Fibroblast of mammary gland (primary cell): ENCODE data around the gene NPLOC4.

Experiments
- DNase-seq: peaks from one replicate; pipeline ENCODE4 v3.0.0-alpha.2; 2010; ENCODE audit warnings: low read depth
- H3K4me3 ChIP-seq: 2 replicates; pipeline ENCODE4 v1.5.1; 2011; ENCODE audit warnings: low read depth, mild to moderate bottlenecking, low read length, moderate library complexity; ENCODE audit not compliant: control insufficient read depth
- TF ChIP-seq, protein P1 (sequence below): conservative IDR thresholded peaks from 2 replicates; pipeline ENCODE4 v1.5.1; 2011; ENCODE audit warnings: low read depth, low read length, inconsistent platforms; ENCODE audit not compliant: control insufficient read depth, insufficient read depth

Gene NPLOC4

GRCh38 chr17:81616877-81617276 is 20.0 kb downstream of the NPLOC4 start:
- no peak overlapping the region for H3K4me3 ChIP-seq
- TF ChIP-seq, protein P1, sequence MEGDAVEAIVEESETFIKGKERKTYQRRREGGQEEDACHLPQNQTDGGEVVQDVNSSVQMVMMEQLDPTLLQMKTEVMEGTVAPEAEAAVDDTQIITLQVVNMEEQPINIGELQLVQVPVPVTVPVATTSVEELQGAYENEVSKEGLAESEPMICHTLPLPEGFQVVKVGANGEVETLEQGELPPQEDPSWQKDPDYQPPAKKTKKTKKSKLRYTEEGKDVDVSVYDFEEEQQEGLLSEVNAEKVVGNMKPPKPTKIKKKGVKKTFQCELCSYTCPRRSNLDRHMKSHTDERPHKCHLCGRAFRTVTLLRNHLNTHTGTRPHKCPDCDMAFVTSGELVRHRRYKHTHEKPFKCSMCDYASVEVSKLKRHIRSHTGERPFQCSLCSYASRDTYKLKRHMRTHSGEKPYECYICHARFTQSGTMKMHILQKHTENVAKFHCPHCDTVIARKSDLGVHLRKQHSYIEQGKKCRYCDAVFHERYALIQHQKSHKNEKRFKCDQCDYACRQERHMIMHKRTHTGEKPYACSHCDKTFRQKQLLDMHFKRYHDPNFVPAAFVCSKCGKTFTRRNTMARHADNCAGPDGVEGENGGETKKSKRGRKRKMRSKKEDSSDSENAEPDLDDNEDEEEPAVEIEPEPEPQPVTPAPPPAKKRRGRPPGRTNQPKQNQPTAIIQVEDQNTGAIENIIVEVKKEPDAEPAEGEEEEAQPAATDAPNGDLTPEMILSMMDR = no peak
- DNase-seq = no peak

DNA sequence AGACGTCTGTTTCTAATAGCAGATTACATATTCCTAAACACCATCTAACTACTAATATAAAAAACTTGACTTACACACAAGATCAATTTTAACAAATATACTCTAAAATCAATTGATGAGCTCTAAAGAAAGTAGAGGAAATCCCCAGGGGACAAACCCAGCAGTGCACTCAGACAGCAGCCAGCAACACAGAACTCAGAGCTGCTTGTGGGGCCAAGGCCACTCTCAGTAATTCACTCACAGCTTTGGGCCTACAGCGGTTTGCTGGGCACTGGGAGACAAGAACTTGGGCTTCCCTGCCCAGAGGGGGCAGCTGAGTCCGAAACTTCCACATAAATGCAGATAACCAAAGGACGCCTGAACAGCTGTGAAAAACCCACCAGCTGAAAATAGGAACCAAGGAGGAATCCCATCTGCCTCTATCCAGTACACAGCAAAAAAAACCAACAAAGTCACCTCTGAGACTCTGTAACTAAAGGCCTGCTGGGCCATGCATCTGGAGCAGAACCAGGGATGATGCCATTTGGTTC is 21.4 kb downstream of the NPLOC4 start:
- TF ChIP-seq, protein P1 = no peak
- no peak for DNase-seq

GRCh38 chr17:81612172-81612970 is 24.5 kb downstream of the NPLOC4 start:
- H3K4me3 ChIP-seq = no peak overlapping the region
- TF ChIP-seq, protein P1 = no peak
- no peak for DNase-seq

More for the DNA sequence above, 21.4 kb downstream of the NPLOC4 start:
- H3K4me3 ChIP-seq = no peak overlapping the region

- DNase-seq = no peak
- TF ChIP-seq, protein P1 = no peak
- no peak overlapping the region for H3K4me3 ChIP-seq
These were observed 27.2 kb downstream of the NPLOC4 start for GRCh38 chr17:81609541-81610311.

DNA sequence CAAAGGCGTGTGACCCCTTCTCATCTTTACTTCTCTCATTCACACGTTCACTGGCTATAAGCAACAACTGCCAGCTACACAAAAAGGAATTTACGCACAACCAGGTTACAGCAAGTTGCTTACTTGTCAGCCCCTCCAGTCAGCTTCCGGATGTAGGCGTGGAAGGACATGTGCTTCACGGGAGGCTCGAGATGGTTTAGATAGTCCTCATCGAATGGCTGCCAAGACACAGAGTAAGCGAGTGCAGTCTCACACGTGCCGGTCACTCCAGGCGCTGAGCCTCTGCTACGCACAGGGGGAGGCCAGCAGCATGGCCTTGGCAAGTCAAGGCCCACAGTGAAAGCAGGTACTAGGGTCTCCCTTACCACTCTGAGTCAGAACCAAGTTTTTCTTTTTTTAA is 28.3 kb downstream of the NPLOC4 start:
- TF ChIP-seq, protein P1 = no peak
- H3K4me3 ChIP-seq = no peak overlapping the region
- DNase-seq = peak; percentile 54

DNA sequence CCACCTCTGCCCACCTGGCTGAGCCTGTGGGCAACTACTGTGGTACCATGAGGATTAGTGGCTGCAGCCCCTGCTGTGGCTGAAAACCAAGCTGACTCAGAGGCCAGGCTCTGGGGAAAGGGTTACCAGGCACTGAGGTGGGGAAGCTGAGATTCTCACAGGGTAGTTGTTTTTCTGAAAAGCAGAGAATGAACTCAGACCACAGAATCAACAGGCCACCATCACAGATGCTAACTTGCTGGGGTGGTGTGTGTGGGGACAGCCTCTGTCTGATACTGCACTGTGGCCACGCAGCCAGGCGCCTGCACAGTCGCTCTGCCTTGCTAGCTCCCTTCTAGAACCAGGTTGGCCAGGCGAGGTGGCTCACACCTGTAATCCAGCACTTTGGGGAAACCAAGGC is 28.8 kb downstream of the NPLOC4 start:
- no peak overlapping the region for H3K4me3 ChIP-seq
- TF ChIP-seq, protein P1 = no peak
- DNase-seq = peak; percentile 58
